Osteoblast (primary cell): ENCODE results near the gene TENM3. TPM values are rescaled to one million over a fixed set of nuclear protein-coding genes. Genes with fewer than 3 reads are reported as not detected.

ENCODE experiments used
- DNase-seq: peaks from one replicate; pipeline ENCODE4 v3.0.0; 2011; ENCODE audit warnings: low spot score, mixed read lengths; ENCODE audit not compliant: insufficient read length; ENCODE audit errors: missing footprints
- H2AFZ ChIP-seq: 2 replicates; pipeline ENCODE4 v1.6.0; 2011; ENCODE audit warnings: mild to moderate bottlenecking, low read length
- H3K27ac ChIP-seq: 2 replicates; pipeline ENCODE4 v1.5.1; 2011; ENCODE audit warnings: mild to moderate bottlenecking, low read depth, low read length, moderate library complexity
- H3K27me3 ChIP-seq: 2 replicates; pipeline ENCODE4 v1.6.0; 2012; ENCODE audit warnings: mild to moderate bottlenecking, control low read depth, inconsistent platforms, low read length, moderate library complexity; ENCODE audit not compliant: insufficient read depth
- H3K36me3 ChIP-seq: 2 replicates; pipeline ENCODE4 v1.5.1; 2011; ENCODE audit warnings: mild to moderate bottlenecking, low read length, control low read depth, moderate library complexity; ENCODE audit not compliant: insufficient read depth
- H3K4me1 ChIP-seq: 2 replicates; pipeline ENCODE4 v1.5.1; 2011; ENCODE audit warnings: mild to moderate bottlenecking, low read length, control low read depth, moderate library complexity; ENCODE audit not compliant: insufficient read depth
- H3K4me2 ChIP-seq: 2 replicates; pipeline ENCODE4 v1.6.0; 2011; ENCODE audit warnings: mild to moderate bottlenecking, low read length; ENCODE audit not compliant: insufficient read depth
- H3K4me3 ChIP-seq: fragments of 200-600 bp; sonication (generic); 3 replicates; pipeline ENCODE4 v1.5.1; 2012; ENCODE audit warnings: mild to moderate bottlenecking, low read length, inconsistent platforms; ENCODE audit not compliant: insufficient read depth
- H3K79me2 ChIP-seq: 2 replicates; pipeline ENCODE4 v1.6.0; 2012; ENCODE audit warnings: mild to moderate bottlenecking, low read length, control low read depth, inconsistent platforms; ENCODE audit not compliant: insufficient read depth
- H3K9me3 ChIP-seq: 2 replicates; pipeline ENCODE4 v1.5.1; 2011; ENCODE audit warnings: low read depth, low read length, control low read depth
- H4K20me1 ChIP-seq: 2 replicates; pipeline ENCODE4 v1.6.0; 2012; ENCODE audit warnings: mild to moderate bottlenecking, low read length, control low read depth; ENCODE audit not compliant: insufficient read depth
- CTCF ChIP-seq: IDR thresholded peaks from 2 replicates; pipeline ENCODE4 v1.5.1; 2011; ENCODE audit warnings: mild to moderate bottlenecking, low read depth, low read length, moderate library complexity; ENCODE audit errors: extremely low read depth
- total RNA-seq: library from RNA; depleted of rRNA; stranded (reverse); fragments of >200 nt; gene quantifications from 2 replicates; pipeline ENCODE4 v1.2.3, GENCODE V29; 2012

The TENM3 gene
- total RNA-seq, 1 donor: 59.0 TPM

- Histone ChIP-seq H3K27me3 (no peaks in the 10 kb centered on the region), H3K36me3 (no peaks in the 10 kb centered on the region), H3K4me3 (no peak overlapping the region), H3K27ac (no peak overlapping the region), H3K9me3 (no peaks in the 10 kb centered on the region), H4K20me1 (no peaks in the 10 kb centered on the region), H3K4me1 (peaks cover 3% of the 10 kb centered on the region), H3K79me2 (no peaks in the 10 kb centered on the region), H2AFZ (no peak overlapping the region), H3K4me2 (no peak overlapping the region)
- no peak for DNase-seq
- TF ChIP-seq CTCF: no peak
These were observed 21.2 kb upstream of the TENM3 start for GRCh38 chr4:182221987-182222386.

GRCh38 chr4:182222766-182223165 lies 20.4 kb upstream of the TENM3 start:
- no peak overlapping the region for H3K4me3 ChIP-seq
- no peak overlapping the region for H3K4me2 ChIP-seq
- peaks cover 3% of the 10 kb centered on the region for H3K4me1 ChIP-seq
- H3K36me3 ChIP-seq: no peaks in the 10 kb centered on the region
- H3K79me2 ChIP-seq: no peaks in the 10 kb centered on the region
- H3K27ac ChIP-seq: no peak overlapping the region
- TF ChIP-seq CTCF: no peak
- H4K20me1 ChIP-seq: no peaks in the 10 kb centered on the region
- no peaks in the 10 kb centered on the region for H3K27me3 ChIP-seq
- no peak for DNase-seq
- H3K9me3 ChIP-seq: no peaks in the 10 kb centered on the region
- H2AFZ ChIP-seq: no peak overlapping the region

GRCh38 chr4:182223708-182224107 lies 19.5 kb upstream of the TENM3 start:
- Histone ChIP-seq H2AFZ (no peak overlapping the region), H3K27ac (no peak overlapping the region), H3K4me1 (peaks cover 4% of the 10 kb centered on the region), H3K27me3 (no peaks in the 10 kb centered on the region), H3K36me3 (no peaks in the 10 kb centered on the region), H3K4me3 (no peak overlapping the region), H3K79me2 (no peaks in the 10 kb centered on the region), H3K9me3 (no peaks in the 10 kb centered on the region), H4K20me1 (no peaks in the 10 kb centered on the region), H3K4me2 (no peak overlapping the region)
- no peak for DNase-seq
- TF ChIP-seq CTCF: no peak

- Histone ChIP-seq H2AFZ (no peak overlapping the region), H3K27me3 (no peaks in the 10 kb centered on the region), H4K20me1 (no peaks in the 10 kb centered on the region), H3K36me3 (no peaks in the 10 kb centered on the region), H3K4me1 (peaks cover 6% of the 10 kb centered on the region), H3K79me2 (no peaks in the 10 kb centered on the region), H3K4me2 (no peak overlapping the region), H3K27ac (no peak overlapping the region), H3K4me3 (no peak overlapping the region), H3K9me3 (no peaks in the 10 kb centered on the region)
- no peak for TF ChIP-seq CTCF
- DNase-seq: no peak
These were observed 18.9 kb upstream of the TENM3 start for GRCh38 chr4:182224192-182224850.
